Measurements from ENCODE around the gene ZNF444. TPM values are rescaled to one million over a fixed set of nuclear protein-coding genes. Genes with fewer than 3 reads are reported as not detected.
"Not testable (repeated sequence)": the region's sequence is repeated elsewhere in the genome, so short reads cannot be mapped to it uniquely, and the experiment has no call there.

Gene ZNF444
- total RNA-seq = 10 to 100 TPM; 28.9 to 29.3 TPM

GRCh38 chr19:56140583-56141416 is at the start of gene ZNF444:
Gene ZNF444, plus strand, starts transcription at chr19:56141287. Its CDS starts 5,625 bp downstream, at chr19:56146912.
- ChIA-PET CTCF (interaction anchor here (2.8 kb wide), 1 partner anchor 169 kb away, joined by 6 read pairs; no protein-coding TSS in a partner anchor), POLR2A (interaction anchor here (0.5 to 1.5 kb wide), 5 partner anchors 19 to 1671 kb away, joined by 3 to 11 read pairs (median 4); partner anchors contain the start of genes ZNF787 and ZSCAN5A)

GRCh38 chr19:56091751-56092546 is 49.1 kb upstream of the ZNF444 start:
- CTCF ChIA-PET = interaction anchor here (0.8 to 1.3 kb wide), 2 partner anchors 11 to 13 kb away, joined by 3 to 5 read pairs; no protein-coding TSS in a partner anchor
- POLR2A ChIA-PET = no interaction called here

- CTCF ChIA-PET = no interaction called here
- POLR2A ChIA-PET = no interaction called here
Measured at GRCh38 chr19:56092685-56093631, 48.1 kb upstream of the ZNF444 start.

- ChIA-PET POLR2A (interaction anchor here (0.6 kb wide), 1 partner anchor 16 kb away, joined by 3 read pairs; no protein-coding TSS in a partner anchor), CTCF (no interaction called here)
Measured at GRCh38 chr19:56094449-56094848, 46.6 kb upstream of the ZNF444 start.

- ChIA-PET CTCF (no interaction called here), POLR2A (no interaction called here)
Measured at GRCh38 chr19:56096665-56097064, 44.4 kb upstream of the ZNF444 start.

- ChIA-PET CTCF (no interaction called here), POLR2A (no interaction called here)
Measured at GRCh38 chr19:56097306-56097705, 43.8 kb upstream of the ZNF444 start.

- CTCF ChIA-PET = no interaction called here
- POLR2A ChIA-PET = no interaction called here
Measured at GRCh38 chr19:56097776-56098175, 43.3 kb upstream of the ZNF444 start.

GRCh38 chr19:56098237-56098636 is 42.9 kb upstream of the ZNF444 start:
- POLR2A ChIA-PET, CTCF ChIA-PET: not testable (repeated sequence)

GRCh38 chr19:56098731-56099568 is 42.1 kb upstream of the ZNF444 start:
- ChIA-PET POLR2A (no interaction called here), CTCF (no interaction called here)

- CTCF ChIA-PET = no interaction called here
- POLR2A ChIA-PET = no interaction called here
Measured at GRCh38 chr19:56099638-56100539, 41.2 kb upstream of the ZNF444 start.

GRCh38 chr19:56101095-56101494 is 40.0 kb upstream of the ZNF444 start:
- POLR2A ChIA-PET = no interaction called here
- CTCF ChIA-PET = no interaction called here

GRCh38 chr19:56101746-56102535 is 39.1 kb upstream of the ZNF444 start:
- ChIA-PET POLR2A (no interaction called here), CTCF (no interaction called here)

GRCh38 chr19:56103027-56103614 is 38.0 kb upstream of the ZNF444 start:
- ChIA-PET POLR2A (no interaction called here), CTCF (no interaction called here)

GRCh38 chr19:56104423-56104822 is 36.7 kb upstream of the ZNF444 start:
- POLR2A ChIA-PET = no interaction called here
- CTCF ChIA-PET = interaction anchor here (1.0 kb wide), 1 partner anchor 58 kb away, joined by 3 read pairs; no protein-coding TSS in a partner anchor

GRCh38 chr19:56105090-56105701 is 35.9 kb upstream of the ZNF444 start:
- ChIA-PET CTCF (interaction anchor here (1.0 kb wide), 1 partner anchor 57 kb away, joined by 3 read pairs; no protein-coding TSS in a partner anchor), POLR2A (no interaction called here)

GRCh38 chr19:56105831-56106396 is 35.2 kb upstream of the ZNF444 start:
- CTCF ChIA-PET, POLR2A ChIA-PET: not testable (repeated sequence)

All from activated CD8-positive, alpha-beta memory T cell treated with anti-CD3 and anti-CD28 coated beads for 36 hours (primary cell).